ENCODE results near the gene MUC5B. TPM values are rescaled to one million over a fixed set of nuclear protein-coding genes. Genes with fewer than 3 reads are reported as not detected.

Gene MUC5B
- total RNA-seq, 1 experiment from 2014 or later, result 24.3 TPM

GRCh38 chr11:1198561-1199240, 24.2 kb upstream of the MUC5B start:
- Histone ChIP-seq H3K9me2 (replicated peaks; ENCODE audit: low read length) (no peaks in the 10 kb centered on the region), H3K4me2 (ENCODE audit: low read length) (no peak overlapping the region), H3K9me3 (ENCODE audit: low read length) (no peaks in the 10 kb centered on the region), H3K4me3 (ENCODE audit: low read length) (no peak overlapping the region), H3K79me2 (ENCODE audit: low read length) (no peaks in the 10 kb centered on the region), H2AFZ (ENCODE audit: low read length) (no peak overlapping the region), H4K20me1 (ENCODE audit: low read length) (no peaks in the 10 kb centered on the region), H3K4me1 (ENCODE audit: insufficient read depth, low read length) (peaks cover 23% of the 10 kb centered on the region), H3K27me3 (ENCODE audit: low read length) (no peaks in the 10 kb centered on the region), H3F3A (ENCODE audit: low read length, unreplicated experiment) (no peaks in the 10 kb centered on the region), H3K27ac (ENCODE audit: low read length) (no peak overlapping the region), H3K36me3 (ENCODE audit: low read depth, low read length) (no peaks in the 10 kb centered on the region), H3K9ac (ENCODE audit: low read length) (no peak overlapping the region)
- no peak for DNase-seq
- no peak for ATAC-seq
- no TSS peak for BruUV-seq (replicated peaks)
- CTCF ChIA-PET, result no interaction called here
- TF ChIP-seq, protein P1, sequence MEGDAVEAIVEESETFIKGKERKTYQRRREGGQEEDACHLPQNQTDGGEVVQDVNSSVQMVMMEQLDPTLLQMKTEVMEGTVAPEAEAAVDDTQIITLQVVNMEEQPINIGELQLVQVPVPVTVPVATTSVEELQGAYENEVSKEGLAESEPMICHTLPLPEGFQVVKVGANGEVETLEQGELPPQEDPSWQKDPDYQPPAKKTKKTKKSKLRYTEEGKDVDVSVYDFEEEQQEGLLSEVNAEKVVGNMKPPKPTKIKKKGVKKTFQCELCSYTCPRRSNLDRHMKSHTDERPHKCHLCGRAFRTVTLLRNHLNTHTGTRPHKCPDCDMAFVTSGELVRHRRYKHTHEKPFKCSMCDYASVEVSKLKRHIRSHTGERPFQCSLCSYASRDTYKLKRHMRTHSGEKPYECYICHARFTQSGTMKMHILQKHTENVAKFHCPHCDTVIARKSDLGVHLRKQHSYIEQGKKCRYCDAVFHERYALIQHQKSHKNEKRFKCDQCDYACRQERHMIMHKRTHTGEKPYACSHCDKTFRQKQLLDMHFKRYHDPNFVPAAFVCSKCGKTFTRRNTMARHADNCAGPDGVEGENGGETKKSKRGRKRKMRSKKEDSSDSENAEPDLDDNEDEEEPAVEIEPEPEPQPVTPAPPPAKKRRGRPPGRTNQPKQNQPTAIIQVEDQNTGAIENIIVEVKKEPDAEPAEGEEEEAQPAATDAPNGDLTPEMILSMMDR (conservative IDR thresholded peaks at IDR 0.05; ENCODE audit: low read depth, low read length), result no peak
- TF ChIP-seq EZH2 (IDR thresholded peaks at IDR 0.05; ENCODE audit: low read length, unreplicated experiment) (no peak), EZH2phosphoT487 (IDR thresholded peaks at IDR 0.05; ENCODE audit: borderline replicate concordance, low read length) (no peak)
- intact Hi-C loops (cut with micrococcal nuclease), result no loop called here
- POLR2A ChIA-PET (ENCODE audit: unreplicated experiment), result no interaction called here

GRCh38 chr11:1199241-1199750, 23.6 kb upstream of the MUC5B start:
- Histone ChIP-seq H3K27ac (ENCODE audit: low read length) (no peak overlapping the region), H3K4me1 (ENCODE audit: insufficient read depth, low read length) (peaks cover 29% of the 10 kb centered on the region), H3K9ac (ENCODE audit: low read length) (no peak overlapping the region), H3K79me2 (ENCODE audit: low read length) (no peaks in the 10 kb centered on the region), H2AFZ (ENCODE audit: low read length) (peak overlapping the region; percentile 60), H4K20me1 (ENCODE audit: low read length) (no peaks in the 10 kb centered on the region), H3K4me2 (ENCODE audit: low read length) (peak overlapping the region; percentile 92), H3F3A (ENCODE audit: low read length, unreplicated experiment) (no peaks in the 10 kb centered on the region), H3K9me3 (ENCODE audit: low read length) (no peaks in the 10 kb centered on the region), H3K4me3 (ENCODE audit: low read length) (peak overlapping the region; percentile 68), H3K36me3 (ENCODE audit: low read depth, low read length) (no peaks in the 10 kb centered on the region), H3K27me3 (ENCODE audit: low read length) (no peaks in the 10 kb centered on the region), H3K9me2 (replicated peaks; ENCODE audit: low read length) (no peaks in the 10 kb centered on the region)
- ChIA-PET CTCF (no interaction called here), POLR2A (ENCODE audit: unreplicated experiment) (no interaction called here)
- intact Hi-C loops (cut with micrococcal nuclease), result no loop called here
- no peak for ATAC-seq
- TF ChIP-seq, protein P1 (conservative IDR thresholded peaks at IDR 0.05; ENCODE audit: low read depth, low read length), result no peak
- no peak for TF ChIP-seq EZH2phosphoT487 (IDR thresholded peaks at IDR 0.05; ENCODE audit: borderline replicate concordance, low read length)
- no peak for TF ChIP-seq EZH2 (IDR thresholded peaks at IDR 0.05; ENCODE audit: low read length, unreplicated experiment)
- no peak for DNase-seq
- no TSS peak for BruUV-seq (replicated peaks)

Data from PC-3 (cell line).